GM21737 (cell line): Measurements from ENCODE around the gene KRT85.
"Not testable (repeated sequence)": the region's sequence is repeated elsewhere in the genome, so short reads cannot be mapped to it uniquely, and the experiment has no call there.

Source experiments
- ATAC-seq: cut with Tn5 transposase; IDR thresholded peaks from one replicate; pipeline ENCODE4 v1.9.1; 2021; ENCODE audit warnings: mild to moderate bottlenecking, moderate library complexity; ENCODE audit not compliant: unreplicated experiment

The KRT85 gene

GRCh38 chr12:52350786-52351185 is 16.5 kb downstream of the KRT85 start:
- ATAC-seq = no peak

GRCh38 chr12:52350021-52350620 is 17.2 kb downstream of the KRT85 start:
- ATAC-seq = no peak

- ATAC-seq = no peak
Observed at GRCh38 chr12:52349196-52349595, 18.1 kb downstream of the KRT85 start.

GRCh38 chr12:52347551-52348510 is 19.4 kb downstream of the KRT85 start:
- ATAC-seq = no peak

- ATAC-seq = no peak
Observed at GRCh38 chr12:52347016-52347415, 20.3 kb downstream of the KRT85 start.

- no peak for ATAC-seq
Observed at GRCh38 chr12:52346593-52346992, 20.7 kb downstream of the KRT85 start.

- ATAC-seq = not testable (repeated sequence)
Observed at GRCh38 chr12:52345041-52345440, 22.2 kb downstream of the KRT85 start.

- no peak for ATAC-seq
Observed at GRCh38 chr12:52344111-52344510, 23.2 kb downstream of the KRT85 start.

GRCh38 chr12:52343550-52343949 is 23.7 kb downstream of the KRT85 start:
- ATAC-seq = no peak

GRCh38 chr12:52342781-52343490 is 24.3 kb downstream of the KRT85 start:
- no peak for ATAC-seq

GRCh38 chr12:52341066-52341580 is 26.2 kb downstream of the KRT85 start:
- ATAC-seq = no peak

GRCh38 chr12:52338241-52338960 is 28.9 kb downstream of the KRT85 start:
- no peak for ATAC-seq

- no peak for ATAC-seq
Observed at GRCh38 chr12:52337054-52337453, 30.2 kb downstream of the KRT85 start.

GRCh38 chr12:52336641-52337040 is 30.6 kb downstream of the KRT85 start:
- ATAC-seq = no peak

GRCh38 chr12:52335598-52336262 is 31.6 kb downstream of the KRT85 start:
- ATAC-seq = no peak

GRCh38 chr12:52334185-52334584 is 33.1 kb downstream of the KRT85 start:
- ATAC-seq = no peak

GRCh38 chr12:52333321-52333720 is 34.0 kb downstream of the KRT85 start:
- ATAC-seq = no peak

- no peak for ATAC-seq
Observed at GRCh38 chr12:52332381-52332780, 34.9 kb downstream of the KRT85 start.

GRCh38 chr12:52331833-52332232 is 35.4 kb downstream of the KRT85 start:
- ATAC-seq = no peak

GRCh38 chr12:52331039-52331438 is 36.2 kb downstream of the KRT85 start:
- ATAC-seq = no peak
